NCI-H1436 treated with DMSO at 0.1 percent for 48 hours (cell line): ENCODE results near the gene NTPCR.
"Not testable (repeated sequence)": the region's sequence is repeated elsewhere in the genome, so short reads cannot be mapped to it uniquely, and the experiment has no call there.

Experiments
- DNase-seq: peaks from one replicate; lab custom pipeline; 2025; lab: John Stamatoyannopoulos, UW

NTPCR gene

GRCh38 chr1:232984577-232985425 is 34.4 kb downstream of the NTPCR start:
- DNase-seq: no peak

- no peak for DNase-seq
Measured at GRCh38 chr1:232985882-232986526, 35.6 kb downstream of the NTPCR start.

- no peak for DNase-seq
Measured at GRCh38 chr1:232986527-232986922, 36.1 kb downstream of the NTPCR start.

- DNase-seq: no peak
Measured at GRCh38 chr1:232987046-232987773, 36.8 kb downstream of the NTPCR start.

- no peak for DNase-seq
Measured at GRCh38 chr1:232987774-232988140, 37.3 kb downstream of the NTPCR start.

- no peak for DNase-seq
Measured at GRCh38 chr1:232988572-232989040, 38.2 kb downstream of the NTPCR start.

- DNase-seq: no peak
Measured at GRCh38 chr1:232990176-232991128, 40.0 kb downstream of the NTPCR start.

- no peak for DNase-seq
Measured at GRCh38 chr1:232991238-232991637, 40.8 kb downstream of the NTPCR start.

- DNase-seq: no peak
Measured at GRCh38 chr1:232992227-232992626, 41.8 kb downstream of the NTPCR start.

GRCh38 chr1:232993555-232993954 is 43.1 kb downstream of the NTPCR start:
- no peak for DNase-seq

GRCh38 chr1:232995189-232995588 is 44.8 kb downstream of the NTPCR start:
- DNase-seq: no peak

GRCh38 chr1:232996143-232996542 is 45.7 kb downstream of the NTPCR start:
- no peak for DNase-seq

- no peak for DNase-seq
Measured at GRCh38 chr1:232998138-232998537, 47.7 kb downstream of the NTPCR start.

GRCh38 chr1:232998646-232999045 is 48.2 kb downstream of the NTPCR start:
- no peak for DNase-seq

- no peak for DNase-seq
Measured at GRCh38 chr1:232999956-233000625, 49.7 kb downstream of the NTPCR start.

- DNase-seq: not testable (repeated sequence)
Measured at GRCh38 chr1:233003638-233004037, 53.2 kb downstream of the NTPCR start.

GRCh38 chr1:233004451-233004850 is 54.0 kb downstream of the NTPCR start:
- DNase-seq: no peak

GRCh38 chr1:233005156-233005555 is 54.7 kb downstream of the NTPCR start:
- DNase-seq: no peak

GRCh38 chr1:233005703-233006102 is 55.3 kb downstream of the NTPCR start:
- no peak for DNase-seq

- DNase-seq: no peak
Measured at GRCh38 chr1:233006108-233006507, 55.7 kb downstream of the NTPCR start.

GRCh38 chr1:233006541-233006973 is 56.1 kb downstream of the NTPCR start:
- no peak for DNase-seq
